Activated CD8-positive, alpha-beta T cell treated with anti-CD3 and anti-CD28 coated beads, Interleukin-2, amount 10 ng/mL, durations not matched to agents 7 days and 5 days (primary cell): ENCODE data around the gene SAMD14. TPM values are rescaled to one million over a fixed set of nuclear protein-coding genes. Genes with fewer than 3 reads are reported as not detected.

Source experiments
- ATAC-seq: fragments of 150-1000 bp; cut with Tn5 transposase; one replicate; pipeline ENCODE4 v1.10.0; 2021; ENCODE audit warnings: moderate library complexity
- CTCF ChIA-PET: fragments of 350-600 bp; sonication (Branson Sonifier 250); formaldehyde crosslinking; loops from one replicate; lab custom pipeline; 2021; ENCODE audit warnings: antibody characterized with exemption; lab: Charles Lee
- POLR2A ChIA-PET: fragments of 350-600 bp; sonication (Branson Sonifier 250); formaldehyde crosslinking; loops from one replicate; lab custom pipeline; 2021; ENCODE audit warnings: antibody characterized with exemption; lab: Charles Lee
- DNase-seq: peaks from one replicate; pipeline ENCODE4 v3.0.0-alpha.2; 2020
- H3K27ac Mint-ChIP-seq: one replicate; pipeline ENCODE4 v1.8.0; 2021; ENCODE audit warnings: mild to moderate bottlenecking, mixed read lengths
- H3K27me3 Mint-ChIP-seq: one replicate; pipeline ENCODE4 v1.8.0; 2021; ENCODE audit warnings: low read depth, mixed read lengths
- H3K36me3 Mint-ChIP-seq: one replicate; pipeline ENCODE4 v1.8.0; 2021; ENCODE audit warnings: low read depth, mixed read lengths
- H3K4me1 Mint-ChIP-seq: one replicate; pipeline ENCODE4 v1.8.0; 2021; ENCODE audit warnings: low read depth, mixed read lengths
- H3K4me3 Mint-ChIP-seq: one replicate; pipeline ENCODE4 v1.8.0; 2021; ENCODE audit warnings: mild to moderate bottlenecking, mixed read lengths
- H3K9me3 Mint-ChIP-seq: one replicate; pipeline ENCODE4 v1.8.0; 2022; ENCODE audit warnings: mixed read lengths; ENCODE audit not compliant: insufficient read depth
- total RNA-seq, 2 experiments: library from RNA; stranded (reverse); gene quantifications; one replicate each; pipeline ENCODE4 v1.2.3, GENCODE V29; 2021

SAMD14 gene
- total RNA-seq, 2 experiments from 2014 or later: 0.50 to 0.55 TPM

DNA sequence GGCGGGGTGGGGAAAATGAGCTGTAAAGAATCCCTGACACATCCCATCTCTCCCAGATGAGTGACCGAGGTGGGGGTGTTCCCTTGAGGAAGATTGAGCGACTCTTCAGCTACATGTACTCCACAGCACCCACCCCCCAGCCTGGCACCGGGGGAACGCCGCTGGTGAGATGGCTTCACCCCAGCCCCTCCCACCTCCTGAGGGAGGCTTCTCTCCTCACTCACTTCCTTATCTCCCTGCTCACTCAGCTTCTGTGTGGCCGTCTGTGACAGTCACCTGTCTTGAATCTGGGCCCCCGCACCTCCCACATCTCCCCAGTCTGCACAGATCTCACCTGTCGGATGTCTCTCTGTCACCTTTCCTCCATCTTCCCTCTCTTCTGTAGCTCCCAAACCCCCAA, 21.4 kb downstream of the SAMD14 start:
- ATAC-seq (no peak), DNase-seq (no peak)
- ChIA-PET CTCF (interaction anchor here (0.9 to 2.9 kb wide), 4 partner anchors 14 to 92 kb away, joined by 3 to 26 read pairs (median 4); partner anchors contain the start of gene PDK2), POLR2A (no interaction called here)
- H3K4me3 Mint-ChIP-seq: no peak overlapping the region
- H3K4me1 Mint-ChIP-seq: no peaks in the 10 kb centered on the region
- no peak overlapping the region for H3K27ac Mint-ChIP-seq
- no peaks in the 10 kb centered on the region for H3K36me3 Mint-ChIP-seq
- H3K27me3 Mint-ChIP-seq: no peaks in the 10 kb centered on the region
- no peaks in the 10 kb centered on the region for H3K9me3 Mint-ChIP-seq

DNA sequence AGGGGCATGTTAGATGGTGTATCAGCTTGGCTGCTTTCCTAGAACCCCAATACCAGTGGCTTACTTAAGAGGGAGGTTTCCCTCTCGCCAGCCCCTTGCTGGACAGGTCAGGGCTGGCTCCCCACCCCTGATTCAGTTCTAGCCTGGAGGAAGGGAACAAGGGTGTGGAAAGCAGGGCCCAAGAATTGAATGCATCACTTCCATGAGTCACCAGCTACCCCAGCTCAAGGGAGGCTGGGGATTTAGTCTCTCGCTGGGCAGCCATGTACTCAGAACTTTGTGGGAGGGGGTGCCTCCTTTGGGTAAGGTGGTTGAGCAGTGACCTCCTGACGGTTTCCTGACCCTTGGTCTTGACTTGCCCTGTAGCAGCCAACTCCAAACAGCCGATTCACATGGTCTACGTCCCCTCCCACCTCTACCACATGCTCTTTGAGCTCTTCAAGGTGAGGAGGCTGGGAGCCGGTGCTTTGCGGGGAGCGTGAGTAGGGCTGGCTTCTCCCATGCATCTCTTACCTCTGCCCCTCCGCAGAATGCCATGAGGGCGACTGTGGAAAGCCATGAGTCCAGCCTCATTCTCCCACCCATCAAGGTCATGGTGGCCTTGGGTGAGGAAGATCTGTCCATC, 22.1 kb downstream of the SAMD14 start:
- ChIA-PET POLR2A (no interaction called here), CTCF (interaction anchor here (0.9 to 2.9 kb wide), 3 partner anchors 14 to 92 kb away, joined by 3 to 26 read pairs (median 6); partner anchors contain the start of gene PDK2)
- H3K4me3 Mint-ChIP-seq: no peak overlapping the region
- DNase-seq (no peak), ATAC-seq (no peak)
- no peaks in the 10 kb centered on the region for H3K9me3 Mint-ChIP-seq
- H3K36me3 Mint-ChIP-seq: no peaks in the 10 kb centered on the region
- no peak overlapping the region for H3K27ac Mint-ChIP-seq
- H3K4me1 Mint-ChIP-seq: no peaks in the 10 kb centered on the region
- H3K27me3 Mint-ChIP-seq: no peaks in the 10 kb centered on the region

DNA sequence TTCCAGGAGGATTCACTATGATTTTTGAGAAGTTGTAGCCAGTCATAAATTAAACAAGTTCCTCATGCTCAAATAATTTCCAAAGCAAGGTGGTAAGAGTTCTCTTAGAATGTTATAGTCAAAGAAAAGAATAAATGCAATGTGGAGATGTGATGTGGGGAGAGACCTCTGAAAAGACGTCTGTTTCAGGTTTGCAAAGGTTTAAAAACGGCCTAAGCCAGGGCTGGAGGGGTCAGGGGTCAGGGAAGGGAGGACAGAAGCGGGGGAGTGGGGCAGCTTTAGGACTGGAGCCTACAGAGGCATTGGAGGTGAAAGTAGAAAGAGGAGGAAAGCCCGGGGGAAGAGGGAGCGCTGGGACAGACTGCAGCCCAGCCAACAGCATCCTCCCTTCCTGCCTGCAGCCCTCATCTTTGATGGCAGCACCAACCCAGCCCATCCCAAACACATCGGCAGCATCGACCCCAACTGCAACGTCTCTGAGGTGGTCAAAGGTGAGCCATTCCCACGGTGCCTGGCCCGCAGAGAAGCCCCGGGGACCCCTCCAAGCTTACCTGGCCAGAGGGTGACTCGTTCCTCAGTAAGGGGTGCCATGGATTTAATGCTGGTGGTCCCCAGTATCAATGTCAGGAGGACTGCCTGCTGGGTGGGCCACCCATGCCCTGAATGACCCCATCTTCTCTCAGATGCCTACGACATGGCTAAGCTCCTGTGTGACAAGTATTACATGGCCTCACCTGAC, 23.4 kb downstream of the SAMD14 start:
- ATAC-seq (no peak), DNase-seq (no peak)
- no peak overlapping the region for H3K27ac Mint-ChIP-seq
- no peaks in the 10 kb centered on the region for H3K9me3 Mint-ChIP-seq
- no peaks in the 10 kb centered on the region for H3K27me3 Mint-ChIP-seq
- no peaks in the 10 kb centered on the region for H3K36me3 Mint-ChIP-seq
- POLR2A ChIA-PET: no interaction called here
- no peak overlapping the region for H3K4me3 Mint-ChIP-seq
- CTCF ChIA-PET: interaction anchor here (2.9 kb wide), 1 partner anchor 12 kb away, joined by 26 read pairs; the partner anchor contains the start of gene PDK2
- H3K4me1 Mint-ChIP-seq: no peaks in the 10 kb centered on the region

DNA sequence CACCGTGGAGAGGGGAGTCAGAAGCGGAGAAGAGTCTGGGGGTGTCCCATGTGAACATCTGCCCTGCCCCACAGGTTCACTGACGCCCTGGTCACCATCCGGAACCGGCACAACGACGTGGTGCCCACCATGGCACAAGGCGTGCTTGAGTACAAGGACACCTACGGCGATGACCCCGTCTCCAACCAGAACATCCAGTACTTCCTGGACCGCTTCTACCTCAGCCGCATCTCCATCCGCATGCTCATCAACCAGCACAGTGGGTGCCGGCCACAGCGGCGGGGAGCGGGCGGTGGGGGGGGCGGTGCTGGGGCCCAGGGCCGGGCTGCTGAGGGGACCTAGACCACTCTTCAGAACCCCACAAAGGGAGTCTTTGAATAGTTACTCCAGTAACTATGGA, 24.1 kb downstream of the SAMD14 start:
- no peaks in the 10 kb centered on the region for H3K4me1 Mint-ChIP-seq
- no peak for ATAC-seq
- no peaks in the 10 kb centered on the region for H3K9me3 Mint-ChIP-seq
- no peaks in the 10 kb centered on the region for H3K27me3 Mint-ChIP-seq
- DNase-seq: no peak
- no peak overlapping the region for H3K27ac Mint-ChIP-seq
- POLR2A ChIA-PET: no interaction called here
- no peaks in the 10 kb centered on the region for H3K36me3 Mint-ChIP-seq
- CTCF ChIA-PET: interaction anchor here (3.6 kb wide), 1 partner anchor 12 kb away, joined by 24 read pairs; the partner anchor contains the start of gene PDK2
- no peak overlapping the region for H3K4me3 Mint-ChIP-seq

DNA sequence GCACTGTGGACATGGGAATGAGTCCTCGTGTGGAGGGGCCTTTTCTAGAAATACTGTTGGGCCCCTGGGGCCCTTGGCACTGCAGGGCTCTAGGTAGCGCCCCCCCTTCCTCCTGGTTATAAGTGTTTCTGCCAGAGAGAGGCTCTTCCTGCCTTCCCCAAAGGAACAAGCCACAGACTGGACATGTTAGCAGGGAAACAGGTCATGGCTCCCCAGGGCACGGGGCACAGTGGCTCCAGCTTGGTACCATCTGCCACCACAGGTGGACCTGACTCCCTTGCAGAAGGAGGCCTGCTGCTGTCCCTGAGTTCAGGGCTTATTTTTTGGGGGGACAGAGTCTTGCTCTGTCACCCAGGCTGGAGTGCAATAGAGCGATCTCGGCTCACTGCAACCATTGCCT, 26.0 kb downstream of the SAMD14 start:
- CTCF ChIA-PET: interaction anchor here (0.9 to 3.6 kb wide), 2 partner anchors 10 to 17 kb away, joined by 4 to 24 read pairs; partner anchors contain the start of gene PDK2
- H3K4me3 Mint-ChIP-seq: no peak overlapping the region
- POLR2A ChIA-PET: no interaction called here

DNA sequence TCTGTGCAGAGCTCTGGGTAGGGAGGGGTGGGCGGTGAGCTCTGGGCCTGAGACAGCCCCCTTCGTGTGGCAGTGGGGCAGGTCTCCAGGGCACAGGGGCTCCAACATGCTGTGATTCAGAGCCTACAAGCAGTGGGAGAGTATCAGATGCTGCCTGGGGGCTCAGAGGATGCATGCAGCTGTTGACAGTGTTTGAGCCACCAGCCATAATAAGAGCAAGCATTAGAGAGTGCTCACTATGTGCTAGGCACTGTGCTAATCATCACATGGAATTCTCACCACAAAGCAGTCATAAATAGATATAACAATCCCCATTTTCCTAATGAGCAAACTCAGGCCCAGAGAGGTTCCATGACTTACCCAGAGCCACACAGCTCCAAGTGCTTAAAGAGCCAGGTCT, 26.7 kb downstream of the SAMD14 start:
- Mint-ChIP-seq H3K27me3 (no peaks in the 10 kb centered on the region), H3K36me3 (peaks cover 2% of the 10 kb centered on the region), H3K4me1 (peaks cover 10% of the 10 kb centered on the region), H3K9me3 (no peaks in the 10 kb centered on the region), H3K27ac (no peak overlapping the region), H3K4me3 (no peak overlapping the region)
- ChIA-PET CTCF (interaction anchor here (1.0 to 3.6 kb wide), 2 partner anchors 9 to 11 kb away, joined by 3 to 24 read pairs; partner anchors contain the start of gene PDK2), POLR2A (no interaction called here)
- DNase-seq: no peak
- ATAC-seq: no peak

More for the DNA sequence above, 26.0 kb downstream of the SAMD14 start:
- Mint-ChIP-seq H3K27ac (no peak overlapping the region), H3K9me3 (no peaks in the 10 kb centered on the region), H3K36me3 (no peaks in the 10 kb centered on the region), H3K27me3 (no peaks in the 10 kb centered on the region), H3K4me1 (peaks cover 10% of the 10 kb centered on the region)
- ATAC-seq (no peak), DNase-seq (no peak)

DNA sequence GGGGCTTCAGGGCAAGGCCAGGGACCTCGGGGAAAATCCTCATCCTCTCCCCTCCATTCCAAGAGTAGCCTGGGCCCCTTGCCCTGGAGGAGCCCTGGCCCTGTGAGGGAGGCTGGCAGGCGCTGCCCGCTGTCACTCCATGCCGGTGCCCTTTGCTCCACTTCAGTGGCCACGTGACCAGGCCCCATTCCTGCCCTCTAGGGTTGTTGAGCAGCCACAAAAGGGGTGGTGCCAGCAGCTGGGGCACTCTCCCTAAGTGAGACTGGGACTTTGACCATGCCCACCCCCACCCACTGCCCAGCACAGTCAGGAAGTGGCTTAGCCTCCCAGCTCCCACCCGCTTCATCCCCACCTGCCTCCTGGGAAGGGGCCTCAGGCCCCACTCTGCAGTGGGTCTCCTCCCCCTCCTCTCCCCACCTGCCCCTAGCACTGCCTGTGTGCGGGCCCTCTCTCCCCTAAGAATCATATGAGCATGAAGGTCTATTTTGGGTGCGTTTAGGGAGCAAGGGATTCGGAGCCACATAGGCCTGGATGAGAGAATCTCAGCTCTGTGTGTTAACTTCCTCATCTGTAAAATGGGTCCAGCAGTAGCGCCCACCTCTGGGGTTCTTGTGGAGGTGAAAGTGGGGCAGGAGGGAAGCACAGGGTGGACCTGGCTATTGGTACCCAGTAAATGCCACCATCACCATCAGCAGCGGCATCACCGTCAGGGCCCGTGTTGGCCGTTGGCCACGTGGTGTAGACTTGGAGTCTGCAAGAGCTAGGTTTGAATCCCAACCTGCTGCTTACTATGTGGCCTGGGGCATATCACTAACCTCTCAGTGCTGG, 27.6 kb downstream of the SAMD14 start:
- CTCF ChIA-PET: interaction anchor here (1.0 to 3.6 kb wide), 3 partner anchors 8 to 16 kb away, joined by 3 to 24 read pairs (median 3); partner anchors contain the start of gene PDK2
- POLR2A ChIA-PET: no interaction called here
- Mint-ChIP-seq H3K4me3 (no peak overlapping the region), H3K36me3 (peaks cover 2% of the 10 kb centered on the region), H3K9me3 (no peaks in the 10 kb centered on the region), H3K27me3 (no peaks in the 10 kb centered on the region), H3K27ac (no peak overlapping the region), H3K4me1 (peaks cover 10% of the 10 kb centered on the region)
- DNase-seq: no peak
- no peak for ATAC-seq

DNA sequence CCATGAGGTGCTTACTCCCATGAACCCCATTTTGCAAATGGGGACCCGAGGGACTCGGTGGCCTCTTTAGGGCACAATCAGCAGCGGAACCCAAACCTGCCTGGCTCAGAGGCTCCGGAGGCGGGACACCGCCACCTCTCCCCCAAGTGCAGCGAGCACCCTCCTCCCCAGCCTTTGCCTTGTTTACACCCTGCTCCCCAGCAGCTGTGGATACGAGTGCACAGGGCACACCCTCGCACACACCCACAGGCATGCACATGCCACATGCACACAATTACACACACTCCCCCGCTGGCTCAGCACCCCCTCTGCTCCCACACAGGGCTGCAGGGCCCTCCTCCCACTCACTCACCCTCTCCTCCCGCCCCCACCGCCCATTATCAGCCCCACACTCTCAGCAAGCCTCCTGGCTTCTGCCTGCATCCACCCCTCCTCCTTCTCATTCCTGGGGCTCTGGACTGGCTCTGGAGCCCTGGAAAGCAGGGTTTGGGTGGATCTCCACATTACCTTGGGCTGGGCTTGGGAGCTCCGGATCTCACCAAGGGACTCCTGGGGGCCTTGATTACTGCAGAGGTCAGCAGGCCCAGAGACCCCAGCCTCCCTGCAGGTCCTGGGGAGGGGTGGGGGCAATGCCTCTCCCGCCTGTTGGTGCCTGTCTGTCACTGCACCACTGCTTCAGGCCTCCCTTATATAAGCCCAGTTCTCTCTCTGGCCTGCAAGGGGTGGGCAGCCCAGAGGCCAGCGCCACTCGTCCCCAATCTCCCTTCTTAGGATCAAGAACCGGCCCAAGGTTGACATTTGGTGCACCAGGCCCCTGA, 28.4 kb downstream of the SAMD14 start:
- ATAC-seq: no peak
- POLR2A ChIA-PET: no interaction called here
- peaks cover 2% of the 10 kb centered on the region for H3K36me3 Mint-ChIP-seq
- no peaks in the 10 kb centered on the region for H3K27me3 Mint-ChIP-seq
- no peak for DNase-seq
- peaks cover 10% of the 10 kb centered on the region for H3K4me1 Mint-ChIP-seq
- CTCF ChIA-PET: interaction anchor here (1.2 to 1.4 kb wide), 2 partner anchors 15 to 68 kb away, joined by 3 read pairs; no protein-coding TSS in a partner anchor
- no peak overlapping the region for H3K27ac Mint-ChIP-seq
- H3K4me3 Mint-ChIP-seq: no peak overlapping the region
- no peaks in the 10 kb centered on the region for H3K9me3 Mint-ChIP-seq

DNA sequence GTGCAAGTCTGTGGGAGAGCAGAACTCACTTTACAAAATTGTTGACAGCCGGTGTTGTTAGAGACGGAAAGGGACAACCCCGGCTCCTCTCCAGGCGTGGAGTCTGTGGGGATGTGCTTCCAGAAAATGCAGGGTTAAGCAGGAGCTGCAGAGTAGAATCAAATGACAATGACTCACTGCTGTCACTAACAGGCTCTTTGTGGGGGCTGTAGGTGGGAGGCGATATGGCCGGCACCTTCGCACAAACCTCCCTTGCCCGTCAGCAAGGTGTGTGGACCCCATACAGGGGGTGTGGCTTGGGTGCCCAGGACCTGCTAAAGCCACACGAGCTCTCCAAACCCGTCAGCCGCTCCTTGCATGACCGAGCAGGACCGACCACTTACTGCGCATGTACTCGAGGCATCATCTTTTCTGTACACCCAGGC, 29.0 kb downstream of the SAMD14 start:
- no peaks in the 10 kb centered on the region for H3K9me3 Mint-ChIP-seq
- no peak overlapping the region for H3K27ac Mint-ChIP-seq
- CTCF ChIA-PET: interaction anchor here (1.2 to 11.0 kb wide), 2 partner anchors 14 to 69 kb away, joined by 3 to 115 read pairs; no protein-coding TSS in a partner anchor
- H3K36me3 Mint-ChIP-seq: peaks cover 2% of the 10 kb centered on the region
- H3K27me3 Mint-ChIP-seq: no peaks in the 10 kb centered on the region
- ATAC-seq (no peak), DNase-seq (no peak)
- peaks cover 14% of the 10 kb centered on the region for H3K4me1 Mint-ChIP-seq
- no peak overlapping the region for H3K4me3 Mint-ChIP-seq
- POLR2A ChIA-PET: no interaction called here

DNA sequence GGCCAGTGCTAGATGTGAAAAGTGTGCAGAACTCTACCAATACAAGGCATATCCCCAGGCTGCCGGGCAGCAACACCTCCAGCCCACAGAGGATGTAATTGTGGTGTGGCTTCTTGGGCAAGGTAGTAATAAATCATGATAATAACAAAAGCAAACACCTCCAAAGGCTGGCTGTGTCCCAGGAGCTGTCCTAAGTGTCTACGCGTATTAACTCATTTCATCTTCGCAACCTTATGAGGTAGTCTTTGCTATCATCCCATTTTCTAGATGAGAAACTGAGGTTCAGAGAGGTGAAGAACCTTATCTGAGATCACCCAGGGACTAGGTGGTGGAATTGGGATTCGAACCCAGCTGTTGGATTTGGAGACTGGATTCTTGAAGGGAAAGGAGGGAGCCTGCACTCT, 29.5 kb downstream of the SAMD14 start:
- no peak for ATAC-seq
- Mint-ChIP-seq H3K36me3 (peaks cover 2% of the 10 kb centered on the region), H3K4me1 (peaks cover 19% of the 10 kb centered on the region), H3K9me3 (no peaks in the 10 kb centered on the region), H3K4me3 (no peak overlapping the region), H3K27ac (no peak overlapping the region), H3K27me3 (no peaks in the 10 kb centered on the region)
- no peak for DNase-seq
- POLR2A ChIA-PET: no interaction called here
- CTCF ChIA-PET: interaction anchor here (0.8 to 11.0 kb wide), 3 partner anchors 15 to 148 kb away, joined by 3 to 115 read pairs (median 3); no protein-coding TSS in a partner anchor
